NCI-H2107 treated with DMSO at 0.1 percent for 48 hours (cell line): ENCODE measurements around the gene INPP4B.
"Not testable (repeated sequence)": the region's sequence is repeated elsewhere in the genome, so short reads cannot be mapped to it uniquely, and the experiment has no call there.

ENCODE experiments used
- DNase-seq: peaks from one replicate; lab custom pipeline; 2025; ENCODE audit not compliant: unreplicated experiment; lab: John Stamatoyannopoulos, UW

Gene INPP4B

GRCh38 chr4:142101401-142101800 lies 744.7 kb downstream of the INPP4B start:
- no peak for DNase-seq

GRCh38 chr4:142100941-142101340 lies 745.2 kb downstream of the INPP4B start:
- no peak for DNase-seq

- no peak for DNase-seq
Observed at GRCh38 chr4:142098900-142099545, 747.1 kb downstream of the INPP4B start.

GRCh38 chr4:142098380-142098779 lies 747.7 kb downstream of the INPP4B start:
- DNase-seq: no peak

- DNase-seq: no peak
Observed at GRCh38 chr4:142097015-142097414, 749.1 kb downstream of the INPP4B start.

GRCh38 chr4:142095886-142096605 lies 750.1 kb downstream of the INPP4B start:
- no peak for DNase-seq

GRCh38 chr4:142092941-142093340 lies 753.2 kb downstream of the INPP4B start:
- DNase-seq: no peak

GRCh38 chr4:142091691-142092182 lies 754.4 kb downstream of the INPP4B start:
- no peak for DNase-seq

GRCh38 chr4:142091085-142091513 lies 755.0 kb downstream of the INPP4B start:
- DNase-seq: no peak

- no peak for DNase-seq
Observed at GRCh38 chr4:142088906-142089305, 757.2 kb downstream of the INPP4B start.

GRCh38 chr4:142085513-142086292 lies 760.4 kb downstream of the INPP4B start:
- DNase-seq: no peak

GRCh38 chr4:142083264-142083663 lies 762.8 kb downstream of the INPP4B start:
- no peak for DNase-seq

GRCh38 chr4:142081025-142081424 lies 765.1 kb downstream of the INPP4B start:
- DNase-seq: no peak

GRCh38 chr4:142079959-142080358 lies 766.1 kb downstream of the INPP4B start:
- no peak for DNase-seq

- DNase-seq: no peak
Observed at GRCh38 chr4:142077048-142077447, 769.1 kb downstream of the INPP4B start.

GRCh38 chr4:142068304-142068703 lies 777.8 kb downstream of the INPP4B start:
- DNase-seq: not testable (repeated sequence)

GRCh38 chr4:142066562-142066961 lies 779.5 kb downstream of the INPP4B start:
- DNase-seq: not testable (repeated sequence)

GRCh38 chr4:142065086-142065647 lies 780.9 kb downstream of the INPP4B start:
- no peak for DNase-seq

- no peak for DNase-seq
Observed at GRCh38 chr4:142064181-142064580, 781.9 kb downstream of the INPP4B start.

GRCh38 chr4:142045996-142046395 lies 800.1 kb downstream of the INPP4B start:
- no peak for DNase-seq

- no peak for DNase-seq
Observed at GRCh38 chr4:142044271-142044670, 801.8 kb downstream of the INPP4B start.
